ENCODE results near the gene MAP2K6. TPM values are rescaled to one million over a fixed set of nuclear protein-coding genes. Genes with fewer than 3 reads are reported as not detected.

Gene MAP2K6
- total and polyA plus RNA-seq, 2 of the 8 experiments (the other 6 are each of a cell fraction or from before 2014, with no cell fraction given), result 11.0 to 44.1 TPM

- TF ChIP-seq HDAC2 (IDR thresholded peaks at IDR 0.05; ENCODE audit: borderline replicate concordance in 1 of 2, low read depth in 2 of 2, low read length in 2 of 2) (no peak), RNF2 (IDR thresholded peaks at IDR 0.05; ENCODE audit: borderline replicate concordance, low read depth, low read length, missing control alignments, poor library complexity, severe bottlenecking) (no peak), CBX5 (IDR thresholded peaks at IDR 0.05; ENCODE audit: low read depth, low read length) (no peak), SP1 (IDR thresholded peaks at IDR 0.05; ENCODE audit: low read depth, low read length) (no peak)
Measured at GRCh38 chr17:69468207-69468606, 53.7 kb downstream of the MAP2K6 start (continued).

Data from H1 (cell line).